Measurements from ENCODE around the gene DNAH10. TPM values are rescaled to one million over a fixed set of nuclear protein-coding genes. Genes with fewer than 3 reads are reported as not detected.

DNAH10 gene
- total and polyA plus RNA-seq, 11 donors: 0.04 to 0.45 (median 0.23) TPM; not detected in 4

DNA sequence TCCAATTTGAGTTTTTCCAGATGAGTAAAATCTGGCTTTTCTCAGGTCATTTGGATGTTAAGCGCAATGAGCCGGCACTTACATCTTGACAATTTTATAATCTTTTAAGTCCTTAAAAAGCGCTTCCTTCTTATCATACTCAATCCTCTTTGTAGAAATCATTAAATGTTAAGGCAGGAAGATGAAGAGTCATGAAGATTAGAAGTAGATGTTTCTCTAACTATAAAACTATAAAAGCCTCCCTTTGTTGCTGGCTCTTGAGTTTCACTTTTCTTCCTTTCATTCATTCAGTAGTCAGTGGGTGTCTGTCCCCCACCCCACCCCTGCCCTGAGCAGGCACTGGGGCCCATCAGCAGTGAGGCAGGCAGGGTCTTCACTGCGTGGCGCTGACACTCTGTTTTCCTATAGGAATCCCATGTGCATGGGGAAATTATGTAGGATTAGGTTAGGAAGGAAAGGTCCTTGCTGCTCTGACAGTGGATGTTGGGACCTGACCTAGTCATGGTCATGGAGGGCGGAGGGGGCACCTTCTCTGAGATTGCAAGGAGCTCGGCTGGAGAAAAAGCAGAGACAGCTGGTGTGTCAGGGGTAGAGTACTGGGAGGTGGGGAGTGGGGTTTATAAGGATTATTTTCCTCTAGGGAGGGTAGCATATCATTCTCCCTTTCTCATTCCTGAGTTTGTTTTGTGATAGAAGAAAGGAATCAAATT is 144.8 kb downstream of the DNAH10 start:
- no peak overlapping the region for H3K4me3 ChIP-seq
- H3K9me3 ChIP-seq: no peaks in the 10 kb centered on the region
- TF ChIP-seq, protein P1, sequence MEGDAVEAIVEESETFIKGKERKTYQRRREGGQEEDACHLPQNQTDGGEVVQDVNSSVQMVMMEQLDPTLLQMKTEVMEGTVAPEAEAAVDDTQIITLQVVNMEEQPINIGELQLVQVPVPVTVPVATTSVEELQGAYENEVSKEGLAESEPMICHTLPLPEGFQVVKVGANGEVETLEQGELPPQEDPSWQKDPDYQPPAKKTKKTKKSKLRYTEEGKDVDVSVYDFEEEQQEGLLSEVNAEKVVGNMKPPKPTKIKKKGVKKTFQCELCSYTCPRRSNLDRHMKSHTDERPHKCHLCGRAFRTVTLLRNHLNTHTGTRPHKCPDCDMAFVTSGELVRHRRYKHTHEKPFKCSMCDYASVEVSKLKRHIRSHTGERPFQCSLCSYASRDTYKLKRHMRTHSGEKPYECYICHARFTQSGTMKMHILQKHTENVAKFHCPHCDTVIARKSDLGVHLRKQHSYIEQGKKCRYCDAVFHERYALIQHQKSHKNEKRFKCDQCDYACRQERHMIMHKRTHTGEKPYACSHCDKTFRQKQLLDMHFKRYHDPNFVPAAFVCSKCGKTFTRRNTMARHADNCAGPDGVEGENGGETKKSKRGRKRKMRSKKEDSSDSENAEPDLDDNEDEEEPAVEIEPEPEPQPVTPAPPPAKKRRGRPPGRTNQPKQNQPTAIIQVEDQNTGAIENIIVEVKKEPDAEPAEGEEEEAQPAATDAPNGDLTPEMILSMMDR (IDR thresholded peaks at IDR 0.05): no peak
- no peak for TF ChIP-seq POLR2A (IDR thresholded peaks at IDR 0.05)
- H3K27ac ChIP-seq: no peak overlapping the region
- peaks cover 0 to 1% (median 0%) of the 10 kb centered on the region in 9 donors for H3K27me3 ChIP-seq
- intact Hi-C loops (cut with DNase I): loop anchor here in 8 of 10 donors (5.0 to 10.0 kb wide), 5 partner anchors 75 to 868 kb away; no protein-coding TSS in a partner anchor
- no peak for ATAC-seq
- WGBS, 4 donors: 95 to 97% (median 96%) methylated on average over 7 of the region's 7 CpGs
- peaks cover 0 to 8% (median 0%) of the 10 kb centered on the region in 12 donors for H3K4me1 ChIP-seq
- H3K36me3 ChIP-seq: no peaks in the 10 kb centered on the region
- no peak for DNase-seq

DNA sequence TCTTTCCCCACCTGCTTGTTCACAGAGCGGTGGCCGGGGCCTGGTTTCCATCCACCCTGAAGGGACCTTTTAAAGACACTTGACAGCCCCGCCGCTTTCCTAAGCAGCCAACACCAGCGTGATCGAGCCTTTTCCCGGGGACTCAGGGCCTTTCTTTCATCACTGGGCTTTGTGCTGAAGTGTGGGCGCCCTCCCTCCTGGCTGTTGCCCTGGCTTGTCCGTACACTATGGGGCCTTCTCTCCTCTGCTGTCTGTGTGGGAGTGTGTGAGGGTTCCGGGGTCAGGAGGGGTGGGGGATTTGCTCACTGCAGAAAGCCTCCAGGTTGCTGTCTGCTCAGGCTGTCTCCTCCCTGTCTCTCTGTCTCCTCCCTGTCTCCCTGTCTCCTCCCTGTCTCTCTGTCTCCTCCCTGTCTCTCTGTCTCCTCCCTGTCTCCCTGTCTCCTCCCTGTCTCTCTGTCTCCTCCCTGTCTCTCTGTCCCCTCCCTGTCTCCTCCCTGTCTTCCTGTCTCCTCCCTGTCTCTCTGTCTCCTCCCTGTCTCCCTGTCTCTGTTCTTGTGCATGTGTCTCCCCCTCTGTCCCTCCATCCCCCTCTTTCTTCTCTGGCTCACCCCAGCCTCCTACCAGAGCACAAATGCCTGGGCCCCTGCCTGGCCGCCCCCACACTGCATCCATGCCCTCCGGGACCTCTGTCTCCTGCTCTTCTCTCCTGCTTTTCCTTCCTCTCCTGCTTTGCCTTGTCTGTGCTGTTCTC is 145.8 kb downstream of the DNAH10 start:
- intact Hi-C loops (cut with DNase I): loop anchor here in 8 of 10 donors (5.0 to 10.0 kb wide), 5 partner anchors 74 to 867 kb away; no protein-coding TSS in a partner anchor
- ATAC-seq: peak in 3 of 4 donors; percentile 26 to 48 (median 32)
- WGBS, 4 donors: 38 to 55% (median 48%) methylated on average over 12 of the region's 12 CpGs
- no peaks in the 10 kb centered on the region for H3K9me3 ChIP-seq
- H3K36me3 ChIP-seq: no peaks in the 10 kb centered on the region
- H3K4me1 ChIP-seq: peaks cover 0 to 8% (median 0%) of the 10 kb centered on the region in 12 donors
- TF ChIP-seq POLR2A (IDR thresholded peaks at IDR 0.05): no peak
- TF ChIP-seq, protein P1 (IDR thresholded peaks at IDR 0.05): no peak
- no peaks in the 10 kb centered on the region for H3K27me3 ChIP-seq
- peak in 1 of 5 donors; percentile 38 for DNase-seq
- H3K4me3 ChIP-seq: no peak overlapping the region
- H3K27ac ChIP-seq: peak overlapping the region in 2 of 12 donors; percentile 1 to 4

DNA sequence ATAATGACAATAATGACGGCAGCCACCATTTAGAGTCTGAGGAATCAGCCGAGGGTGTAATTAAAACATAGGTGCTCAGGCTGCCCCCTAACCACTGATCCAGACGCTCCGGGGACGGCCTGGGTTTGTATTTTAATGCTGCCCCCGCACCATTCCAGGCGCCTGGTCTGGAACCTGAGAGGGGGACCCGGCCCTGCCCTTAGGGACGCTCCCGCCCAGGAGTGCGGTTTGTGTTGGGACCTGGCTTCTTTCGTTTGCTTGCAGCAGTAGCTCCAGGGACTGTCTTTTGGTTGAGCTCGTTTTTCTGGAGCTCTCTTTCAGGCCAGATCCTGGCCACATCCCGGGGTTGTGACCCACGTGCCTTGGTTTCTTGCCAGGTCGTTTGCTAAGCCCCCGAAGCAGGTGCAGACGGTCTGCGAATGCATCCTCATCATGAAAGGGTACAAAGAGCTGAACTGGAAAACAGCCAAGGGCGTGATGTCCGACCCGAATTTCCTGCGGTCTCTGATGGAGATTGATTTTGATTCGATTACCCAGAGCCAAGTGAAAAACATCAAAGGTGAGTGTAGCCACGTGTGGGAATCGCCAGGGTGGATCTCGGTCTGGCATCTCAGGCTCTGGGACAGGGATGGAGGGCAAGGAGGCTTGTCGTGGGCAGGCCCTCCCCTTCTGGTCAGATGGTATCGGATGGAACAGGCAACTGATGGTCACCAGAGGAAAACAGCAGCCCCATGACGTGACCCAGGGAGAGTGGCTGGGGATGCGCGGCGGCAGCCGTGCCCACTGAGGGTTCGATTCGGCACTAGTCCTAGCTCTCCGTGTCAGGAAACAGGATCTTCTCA is 147.0 kb downstream of the DNAH10 start:
- DNase-seq: no peak
- H3K27ac ChIP-seq: no peak overlapping the region
- TF ChIP-seq POLR2A (IDR thresholded peaks at IDR 0.05): no peak
- TF ChIP-seq, protein P1 (IDR thresholded peaks at IDR 0.05): no peak
- no peaks in the 10 kb centered on the region for H3K9me3 ChIP-seq
- no peaks in the 10 kb centered on the region for H3K27me3 ChIP-seq
- H3K4me1 ChIP-seq: peaks cover 0 to 8% (median 0%) of the 10 kb centered on the region in 12 donors
- intact Hi-C loops (cut with DNase I): loop anchor here in 8 of 10 donors (5.0 to 10.0 kb wide), 5 partner anchors 73 to 866 kb away; no protein-coding TSS in a partner anchor
- H3K4me3 ChIP-seq: no peak overlapping the region
- no peak for ATAC-seq
- no peaks in the 10 kb centered on the region for H3K36me3 ChIP-seq
- 75 to 79% (median 78%) methylated on average over 37 of the region's 37 CpGs for WGBS, 4 donors
